GM08714 (cell line): ENCODE results near the gene CD248.
"Not testable (repeated sequence)": the region's sequence is repeated elsewhere in the genome, so short reads cannot be mapped to it uniquely, and the experiment has no call there.

Source experiments
- H3K4me3 ChIP-seq: fragments of 200-500 bp; sonication (Bioruptor generic); 2 replicates; pipeline ENCODE4 v1.5.1; 2014; ENCODE audit warnings: mild to moderate bottlenecking, low read length, inconsistent platforms
- ZNF274 ChIP-seq: IDR thresholded peaks from 2 replicates; pipeline ENCODE4 v1.6.1; 2012; ENCODE audit warnings: mild to moderate bottlenecking, low read depth, low read length

CD248 gene, protein sequence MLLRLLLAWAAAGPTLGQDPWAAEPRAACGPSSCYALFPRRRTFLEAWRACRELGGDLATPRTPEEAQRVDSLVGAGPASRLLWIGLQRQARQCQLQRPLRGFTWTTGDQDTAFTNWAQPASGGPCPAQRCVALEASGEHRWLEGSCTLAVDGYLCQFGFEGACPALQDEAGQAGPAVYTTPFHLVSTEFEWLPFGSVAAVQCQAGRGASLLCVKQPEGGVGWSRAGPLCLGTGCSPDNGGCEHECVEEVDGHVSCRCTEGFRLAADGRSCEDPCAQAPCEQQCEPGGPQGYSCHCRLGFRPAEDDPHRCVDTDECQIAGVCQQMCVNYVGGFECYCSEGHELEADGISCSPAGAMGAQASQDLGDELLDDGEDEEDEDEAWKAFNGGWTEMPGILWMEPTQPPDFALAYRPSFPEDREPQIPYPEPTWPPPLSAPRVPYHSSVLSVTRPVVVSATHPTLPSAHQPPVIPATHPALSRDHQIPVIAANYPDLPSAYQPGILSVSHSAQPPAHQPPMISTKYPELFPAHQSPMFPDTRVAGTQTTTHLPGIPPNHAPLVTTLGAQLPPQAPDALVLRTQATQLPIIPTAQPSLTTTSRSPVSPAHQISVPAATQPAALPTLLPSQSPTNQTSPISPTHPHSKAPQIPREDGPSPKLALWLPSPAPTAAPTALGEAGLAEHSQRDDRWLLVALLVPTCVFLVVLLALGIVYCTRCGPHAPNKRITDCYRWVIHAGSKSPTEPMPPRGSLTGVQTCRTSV

DNA sequence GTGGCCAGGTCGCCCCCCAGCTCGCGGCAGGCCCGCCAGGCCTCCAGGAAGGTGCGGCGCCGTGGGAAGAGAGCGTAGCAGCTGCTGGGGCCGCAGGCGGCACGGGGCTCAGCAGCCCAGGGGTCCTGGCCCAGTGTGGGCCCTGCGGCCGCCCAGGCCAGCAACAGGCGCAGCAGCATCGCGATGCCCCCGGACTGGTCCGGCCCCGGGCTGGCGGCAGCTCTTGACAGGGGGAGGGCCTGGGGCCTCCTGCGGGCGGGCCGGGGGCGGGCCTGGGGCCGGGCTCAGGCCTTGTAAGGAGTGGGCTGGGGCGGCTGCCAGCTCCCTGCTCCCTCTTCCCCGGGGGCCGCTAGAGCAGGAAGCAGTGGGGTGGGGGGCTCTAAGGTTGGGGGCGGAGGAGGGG, at the start of gene CD248:
Gene CD248 (minus strand): TSS at position 196 of the 403 bp plus-strand sequence. CDS start 17 bp downstream, at position 179.
- no peak within 1 kb of the TSS; the same call in 1 of the 2 replicates for H3K4me3 ChIP-seq
- TF ChIP-seq ZNF274: no peak

DNA sequence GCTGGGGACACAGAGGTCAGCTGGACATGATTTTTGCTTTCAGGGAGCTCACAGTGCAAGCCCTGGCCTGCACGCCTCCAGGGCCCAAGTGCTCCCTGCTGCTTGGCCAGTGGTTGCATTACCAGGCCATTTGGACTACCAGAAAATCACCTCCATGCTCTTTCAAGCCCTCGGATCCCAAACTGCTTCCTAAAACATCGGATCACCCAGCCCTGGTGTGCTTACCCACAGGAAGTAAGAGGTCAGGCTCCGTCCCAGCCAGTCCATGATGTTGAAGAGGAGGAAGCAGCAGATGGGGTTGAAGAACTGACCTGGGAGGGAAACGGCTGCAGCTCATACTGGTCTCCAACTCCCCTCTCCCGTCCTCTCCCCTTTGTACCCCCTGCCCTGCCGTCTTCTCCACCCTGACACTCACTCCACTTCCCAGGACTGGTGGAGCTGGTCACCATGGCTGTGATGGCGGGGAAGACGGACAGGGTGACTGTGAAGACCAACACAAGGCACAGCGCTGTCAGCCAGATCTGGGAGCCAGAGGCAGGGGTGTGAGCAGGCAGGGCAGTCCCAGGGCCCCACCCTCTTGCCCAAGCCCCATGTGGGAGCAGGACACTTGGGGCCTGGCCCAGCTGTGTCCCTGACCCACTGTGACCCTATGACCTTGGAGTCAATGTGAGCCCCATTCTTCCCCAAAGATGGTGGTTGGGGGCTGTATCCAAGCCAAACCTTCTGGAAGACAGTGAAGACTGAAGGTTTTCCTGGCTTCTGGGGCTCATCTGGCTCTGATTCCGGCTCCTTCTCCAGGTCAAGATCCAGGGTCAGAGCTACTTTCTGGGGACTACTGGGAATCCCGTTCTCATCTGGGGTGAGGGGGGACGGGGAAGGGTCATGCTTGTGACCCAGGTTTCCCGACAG, 49.1 kb upstream of the CD248 start:
- H3K4me3 ChIP-seq: no peak overlapping the region
- no peak for TF ChIP-seq ZNF274

DNA sequence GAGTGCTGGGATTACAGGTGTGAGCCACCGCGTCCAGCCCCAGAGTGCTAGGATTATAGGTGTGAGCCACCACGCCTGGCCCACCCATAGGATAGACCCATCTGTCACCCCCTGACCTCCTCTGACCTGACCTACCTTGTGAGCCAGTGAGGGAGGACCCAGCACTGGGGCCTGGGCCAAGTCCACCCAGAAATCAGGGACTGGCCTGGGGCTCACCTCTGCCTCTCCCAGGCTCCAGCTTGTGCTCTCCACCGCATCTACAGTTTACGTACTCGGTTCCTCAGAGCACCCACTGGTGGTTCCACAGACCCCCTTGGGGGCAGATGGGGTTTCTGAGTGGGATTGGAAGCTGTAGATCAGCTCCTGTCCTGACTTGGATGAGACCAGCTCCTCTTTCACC, 48.3 kb upstream of the CD248 start:
- TF ChIP-seq ZNF274: no peak
- no peak overlapping the region for H3K4me3 ChIP-seq

DNA sequence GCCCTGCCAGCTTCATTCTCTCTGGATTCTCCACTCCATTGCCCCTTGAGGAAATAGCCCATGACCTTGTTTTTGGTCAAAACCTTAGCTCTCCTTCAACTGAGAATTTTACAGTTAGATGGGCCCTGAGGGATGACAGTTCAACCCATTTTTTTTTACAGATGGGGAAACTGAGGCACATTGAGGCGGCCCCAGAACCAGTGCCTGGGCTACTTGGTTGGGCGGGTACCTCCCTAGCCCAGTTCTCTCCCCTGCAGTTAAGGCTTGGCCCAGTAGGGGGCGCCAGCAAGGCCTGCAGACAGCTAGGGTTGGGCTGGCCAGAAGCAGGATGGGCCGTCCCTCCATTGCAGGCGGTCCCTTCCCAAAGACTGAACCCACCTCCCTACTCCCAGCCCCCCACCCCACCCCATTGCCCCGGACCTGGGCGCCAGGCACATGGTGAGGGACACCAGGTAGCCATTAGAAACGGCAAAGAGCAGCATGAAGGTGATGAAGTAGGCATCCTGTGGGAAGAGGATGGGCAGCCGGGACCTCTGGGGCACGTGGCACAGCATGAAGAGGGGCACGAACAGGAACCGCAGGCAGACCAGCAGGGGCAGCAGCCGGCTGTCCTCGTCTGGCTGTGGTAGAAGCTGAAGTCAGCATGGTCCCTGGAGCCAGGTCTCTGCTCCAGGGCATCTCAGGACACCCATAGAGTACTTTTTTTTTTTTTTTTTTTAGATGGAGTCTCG, 47.1 kb upstream of the CD248 start:
- H3K4me3 ChIP-seq: no peak overlapping the region
- TF ChIP-seq ZNF274: no peak

DNA sequence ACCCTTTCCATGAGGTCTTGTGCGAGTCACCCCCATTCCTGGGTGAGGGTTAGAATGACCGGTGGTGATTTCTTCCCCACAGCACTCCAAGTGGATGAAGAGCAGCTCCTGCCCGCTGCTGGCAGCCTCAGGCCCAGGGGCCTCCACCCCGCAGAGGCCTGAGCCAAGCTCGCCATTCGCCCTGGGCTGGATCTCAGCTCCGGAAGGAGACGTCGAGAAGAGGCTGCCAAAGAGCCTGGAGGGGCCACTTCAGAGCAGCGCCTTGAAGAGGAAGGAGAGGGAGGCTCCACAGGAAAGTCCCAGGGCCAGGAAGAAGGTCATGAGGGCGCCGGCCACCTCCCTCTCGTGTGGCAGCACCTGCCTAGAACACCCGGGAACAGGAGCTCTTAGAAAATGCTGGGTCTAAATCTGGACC, 46.4 kb upstream of the CD248 start:
- no peak overlapping the region for H3K4me3 ChIP-seq
- no peak for TF ChIP-seq ZNF274

DNA sequence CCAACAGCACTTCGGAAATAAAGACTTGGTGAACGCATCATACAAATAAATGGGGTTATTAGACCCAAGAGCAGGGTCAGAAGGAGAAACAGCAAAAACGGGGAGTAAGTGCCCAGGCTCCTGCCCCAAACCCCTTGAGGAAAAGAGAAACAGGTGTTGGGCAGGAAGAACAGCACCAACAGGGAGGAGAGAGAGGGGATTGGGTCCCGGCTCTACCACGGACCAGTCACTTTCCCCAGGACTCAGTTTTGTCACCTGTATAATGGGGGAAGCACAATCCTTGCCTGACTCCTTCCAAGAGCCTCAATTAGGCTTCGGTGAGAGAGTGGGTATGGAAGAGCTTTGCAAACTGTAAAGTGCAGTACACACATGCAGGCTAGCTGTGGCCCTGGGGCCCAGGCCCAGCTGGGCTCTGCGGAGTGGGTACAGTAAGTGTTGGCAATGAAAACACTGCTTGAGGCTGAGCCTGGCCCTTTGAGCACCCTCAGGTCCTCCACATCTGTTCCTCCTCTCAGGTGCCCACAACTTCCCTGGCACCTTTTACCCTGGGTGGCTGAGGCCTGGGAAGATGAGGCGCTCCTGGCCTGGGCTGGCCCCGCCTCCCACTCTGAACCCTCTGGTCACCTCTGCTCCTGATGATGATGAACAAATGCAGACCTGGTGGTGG, 45.8 kb upstream of the CD248 start:
- no peak overlapping the region for H3K4me3 ChIP-seq
- no peak for TF ChIP-seq ZNF274

DNA sequence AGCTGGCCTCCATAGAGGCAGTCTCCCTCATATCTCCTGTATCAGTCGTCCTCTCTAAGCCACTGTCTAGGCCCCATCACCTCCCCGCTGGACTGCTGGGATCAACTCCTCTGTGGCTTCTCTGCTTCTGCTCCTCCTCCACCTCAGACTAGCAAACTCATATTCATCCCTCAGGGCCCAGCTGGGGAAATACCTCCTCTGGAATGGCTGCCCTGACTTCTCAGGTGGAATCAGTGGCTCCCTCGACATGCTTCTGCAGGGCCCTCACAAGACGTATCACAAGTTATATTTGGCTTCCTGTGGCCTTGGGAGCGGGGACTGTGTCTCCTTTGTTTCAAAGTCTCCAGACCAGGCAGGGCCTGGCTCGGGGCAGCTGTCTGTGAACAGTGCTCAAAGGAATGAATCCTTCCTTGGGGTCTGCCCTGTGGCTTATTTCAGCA, 44.7 kb upstream of the CD248 start:
- no peak for TF ChIP-seq ZNF274
- no peak overlapping the region for H3K4me3 ChIP-seq

DNA sequence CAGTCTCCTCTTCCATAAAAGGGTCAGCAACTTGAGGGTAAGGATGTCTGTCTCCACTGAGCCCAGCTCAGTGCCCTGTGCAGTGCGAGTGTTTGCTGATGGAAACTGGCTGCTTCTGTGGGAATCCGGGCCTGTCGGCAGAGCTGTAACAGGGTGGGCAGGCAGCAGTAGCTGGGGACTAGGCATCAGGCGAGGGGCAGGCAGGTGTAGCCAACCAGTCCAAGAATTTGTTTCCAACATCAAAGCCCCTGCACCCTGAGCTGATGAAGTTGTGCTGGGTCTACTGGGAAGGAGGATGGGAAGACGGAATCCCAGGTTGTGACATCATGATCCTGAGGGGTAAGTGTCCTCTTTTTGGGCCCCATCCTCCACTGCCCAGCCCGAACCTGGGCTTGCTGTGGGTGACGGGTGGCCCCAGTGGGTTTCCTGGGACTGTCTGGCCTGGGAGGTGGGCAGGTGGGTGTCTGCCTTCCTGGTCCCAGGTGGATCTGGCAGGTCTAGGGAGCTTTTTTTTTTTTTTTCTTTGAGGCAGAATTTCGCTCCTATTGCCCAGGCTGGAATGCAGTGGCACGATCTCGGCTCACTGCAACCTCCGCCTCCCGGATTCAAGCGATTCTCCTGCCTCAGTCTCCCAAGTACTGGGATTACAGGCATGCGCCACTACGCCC, 43.7 kb upstream of the CD248 start:
- no peak overlapping the region for H3K4me3 ChIP-seq
- TF ChIP-seq ZNF274: no peak

DNA sequence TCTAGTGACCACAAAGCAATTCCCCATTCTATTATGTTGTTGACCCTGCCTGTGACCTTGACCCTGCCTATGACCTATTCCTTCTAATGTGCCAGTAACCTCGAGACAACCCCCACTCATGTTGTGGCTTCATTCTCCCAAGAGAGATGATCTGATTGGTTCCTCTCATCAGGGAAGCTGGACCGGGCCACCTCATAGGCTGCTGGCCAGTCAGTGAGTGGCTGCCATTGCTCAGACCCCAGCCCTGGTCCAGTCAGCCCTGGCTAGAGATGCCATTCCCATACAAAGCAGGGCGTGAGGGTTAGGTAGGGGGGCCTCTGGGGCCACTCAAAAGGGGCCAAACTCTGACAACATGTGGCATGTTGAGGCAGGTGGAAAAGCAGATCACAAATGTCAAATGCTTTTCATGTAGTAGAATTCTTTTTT, 42.8 kb upstream of the CD248 start:
- no peak for TF ChIP-seq ZNF274
- no peak overlapping the region for H3K4me3 ChIP-seq

DNA sequence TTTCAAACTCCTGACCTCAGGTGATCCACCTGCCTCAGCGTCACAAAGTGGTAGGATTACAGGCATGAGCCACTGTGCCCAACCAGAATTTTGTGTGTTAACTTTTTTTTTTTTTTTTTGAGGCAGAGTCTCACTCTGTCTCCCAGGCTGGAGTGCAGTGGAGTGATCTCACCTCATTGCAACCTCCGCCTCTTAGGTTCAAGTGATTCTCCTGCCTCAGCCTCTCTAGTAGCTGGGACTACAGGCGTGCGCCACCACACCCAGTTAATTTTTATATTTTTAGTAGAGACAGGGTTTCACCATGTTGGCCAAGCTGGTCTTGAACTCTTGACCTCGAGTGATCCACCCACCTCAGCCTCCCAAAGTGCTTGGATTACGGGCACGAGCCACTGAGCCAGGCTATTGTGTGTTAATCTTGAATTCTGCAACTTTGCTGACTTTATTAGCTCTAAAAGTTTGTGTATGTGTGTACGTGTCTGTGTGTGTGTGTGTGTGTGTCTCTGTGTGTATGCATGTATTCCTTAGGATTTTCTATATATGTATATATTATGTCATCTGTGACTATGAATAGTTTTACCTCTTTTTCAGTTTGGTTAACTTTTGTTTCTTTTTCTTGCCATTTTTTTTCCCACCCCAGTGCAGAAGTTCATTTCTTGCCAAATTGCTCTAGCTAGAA, 33.9 kb upstream of the CD248 start:
- H3K4me3 ChIP-seq: not testable (repeated sequence)

DNA sequence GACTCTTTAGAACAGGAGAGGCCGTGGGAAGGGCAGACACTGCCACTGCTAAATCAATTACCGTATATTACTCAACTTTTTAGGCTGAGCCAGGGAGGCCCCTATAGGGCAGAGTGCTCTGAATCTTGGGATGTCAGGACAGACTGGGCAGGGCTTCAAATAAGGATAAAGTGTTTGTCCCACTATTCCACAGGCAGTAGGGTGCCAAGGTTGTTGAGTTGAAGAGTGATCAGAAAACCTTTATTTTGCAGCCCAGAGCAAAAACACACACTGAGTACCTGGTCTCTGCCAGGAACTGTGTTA, 32.2 kb upstream of the CD248 start:
- H3K4me3 ChIP-seq: no peak overlapping the region
- TF ChIP-seq ZNF274: no peak
